ENCODE results near the gene SLC2A1. TPM values are rescaled to one million over a fixed set of nuclear protein-coding genes. Genes with fewer than 3 reads are reported as not detected.

SLC2A1 gene
- total and polyA plus RNA-seq, 9 of the 15 experiments (the other 6 are each of a cell fraction or from before 2014, with no cell fraction given) = 12.6 to 153 (median 48.0) TPM

- TF ChIP-seq CHD7 (IDR thresholded peaks at IDR 0.05; ENCODE audit: low read depth, low read length) (no peak), HDGF (IDR thresholded peaks at IDR 0.05) (peak; percentile 70; the same call in 1 of the 2 replicates), KLF6 (CRISPR knock-in tag; IDR thresholded peaks at IDR 0.05; ENCODE audit: borderline replicate concordance) (no peak)
Measured at GRCh38 chr1:42961312-42962091, 2.8 kb upstream of the SLC2A1 start (continued).
